NCI-H1930 (cell line): Measurements from ENCODE around the gene RXRA.

ENCODE experiments used
- DNase-seq, 2 experiments: peaks; one replicate each; lab custom pipeline; 2025; lab: John Stamatoyannopoulos, UW

The RXRA gene

DNA sequence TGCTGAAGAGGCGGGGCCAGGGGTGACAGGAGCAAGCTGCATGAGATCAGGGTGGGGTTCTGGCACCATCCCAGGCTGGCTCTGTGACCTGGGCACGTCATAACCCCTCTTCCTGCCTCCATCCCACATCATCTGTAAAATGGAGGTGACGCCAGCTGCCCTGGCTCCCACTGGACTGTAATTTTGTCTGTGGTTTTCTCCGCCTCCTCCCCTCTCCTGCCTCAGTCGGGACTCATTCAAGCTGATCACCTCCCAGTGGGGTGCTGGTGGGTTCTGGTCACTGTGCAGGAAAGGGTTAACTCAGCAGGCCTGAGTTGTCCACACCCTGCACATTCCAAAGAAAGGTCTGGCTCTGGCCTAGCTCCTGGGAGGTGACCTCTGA is 128.2 kb downstream of the RXRA start:
- DNase-seq, result no peak

DNA sequence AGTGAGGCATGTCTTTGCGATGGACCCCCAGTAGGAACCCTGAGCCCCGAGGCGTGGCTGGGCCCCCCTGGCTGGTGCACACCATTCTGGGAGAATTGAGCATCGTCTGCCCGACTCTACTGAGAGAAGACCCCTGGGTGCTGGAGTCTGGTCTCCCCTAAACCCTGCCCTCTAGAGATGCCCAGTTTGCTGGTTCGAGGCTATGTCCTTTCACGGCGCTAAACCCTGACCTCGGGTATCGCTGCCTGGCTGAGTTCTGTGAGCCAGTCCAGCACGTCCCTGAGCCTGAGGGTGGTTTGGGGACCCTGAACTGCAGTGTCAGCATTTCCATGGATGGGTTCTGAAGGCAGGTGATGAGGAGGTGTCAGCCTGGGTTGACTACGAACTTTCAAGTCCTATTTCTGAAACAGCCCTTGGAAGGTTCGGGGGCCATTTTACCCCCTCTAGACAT is 128.8 kb downstream of the RXRA start:
- DNase-seq, result no peak

DNA sequence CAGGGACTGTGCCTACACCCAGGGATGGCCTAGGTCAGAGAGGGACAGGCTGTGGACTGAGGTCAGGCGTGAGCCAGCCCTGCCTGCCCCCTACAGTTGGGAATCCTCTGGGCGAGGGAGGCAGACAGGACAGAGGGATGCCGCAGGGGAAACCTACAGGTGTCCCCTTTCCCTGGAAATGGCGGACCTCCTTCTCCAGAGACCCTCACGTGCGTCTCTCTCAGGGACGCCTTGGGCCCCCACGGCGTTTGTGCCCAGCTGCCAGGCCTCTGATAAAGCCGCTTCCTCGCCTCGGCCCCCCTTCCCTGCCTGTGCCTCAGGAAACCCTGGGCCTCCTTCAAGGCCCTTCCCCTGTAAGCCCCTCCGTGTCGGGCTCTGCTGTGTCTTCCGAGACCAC is 129.3 kb downstream of the RXRA start:
- no peak for DNase-seq

DNA sequence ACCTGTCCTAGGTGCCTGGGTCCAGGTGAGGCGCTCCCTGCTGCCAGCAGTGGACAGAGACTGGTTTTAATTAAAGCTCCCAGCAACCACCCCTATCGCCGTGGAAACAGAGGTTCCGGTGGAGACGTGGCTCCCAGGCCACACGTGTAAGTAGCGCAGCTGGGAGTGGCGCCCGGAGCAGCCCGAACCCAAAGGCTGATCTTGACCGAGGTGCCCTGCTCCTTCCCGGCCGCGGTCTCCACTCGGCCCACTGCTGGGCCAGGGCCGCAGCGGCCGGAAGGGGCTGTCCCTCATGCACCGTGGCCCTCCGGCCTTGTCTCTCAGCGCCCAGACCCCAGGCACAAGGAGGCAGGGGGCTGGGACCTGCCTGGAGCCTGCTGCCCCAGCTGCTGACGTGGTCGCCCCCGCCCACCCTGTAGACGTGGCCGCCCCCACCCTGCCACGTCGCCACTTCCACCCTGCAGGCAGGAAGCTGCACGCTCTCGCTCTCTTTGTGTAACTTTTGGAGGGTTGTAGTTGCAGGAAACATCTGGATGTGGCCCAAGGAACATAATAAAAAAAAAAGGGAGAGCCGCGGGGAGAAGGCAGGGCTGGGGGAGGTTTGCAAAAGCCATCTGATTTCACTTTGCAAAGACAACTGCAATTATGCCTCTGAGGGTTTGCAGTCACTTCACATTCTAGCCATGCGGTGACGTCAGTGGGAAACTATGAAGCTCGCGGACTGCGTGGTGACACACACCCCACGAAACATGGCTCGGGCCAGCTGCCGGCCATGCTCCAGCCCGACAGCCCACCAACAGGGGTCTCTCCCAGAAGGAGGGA is 129.9 kb downstream of the RXRA start:
- no peak for DNase-seq

GRCh38 chr9:134456756-134457305 is 130.6 kb downstream of the RXRA start:
- no peak for DNase-seq

DNA sequence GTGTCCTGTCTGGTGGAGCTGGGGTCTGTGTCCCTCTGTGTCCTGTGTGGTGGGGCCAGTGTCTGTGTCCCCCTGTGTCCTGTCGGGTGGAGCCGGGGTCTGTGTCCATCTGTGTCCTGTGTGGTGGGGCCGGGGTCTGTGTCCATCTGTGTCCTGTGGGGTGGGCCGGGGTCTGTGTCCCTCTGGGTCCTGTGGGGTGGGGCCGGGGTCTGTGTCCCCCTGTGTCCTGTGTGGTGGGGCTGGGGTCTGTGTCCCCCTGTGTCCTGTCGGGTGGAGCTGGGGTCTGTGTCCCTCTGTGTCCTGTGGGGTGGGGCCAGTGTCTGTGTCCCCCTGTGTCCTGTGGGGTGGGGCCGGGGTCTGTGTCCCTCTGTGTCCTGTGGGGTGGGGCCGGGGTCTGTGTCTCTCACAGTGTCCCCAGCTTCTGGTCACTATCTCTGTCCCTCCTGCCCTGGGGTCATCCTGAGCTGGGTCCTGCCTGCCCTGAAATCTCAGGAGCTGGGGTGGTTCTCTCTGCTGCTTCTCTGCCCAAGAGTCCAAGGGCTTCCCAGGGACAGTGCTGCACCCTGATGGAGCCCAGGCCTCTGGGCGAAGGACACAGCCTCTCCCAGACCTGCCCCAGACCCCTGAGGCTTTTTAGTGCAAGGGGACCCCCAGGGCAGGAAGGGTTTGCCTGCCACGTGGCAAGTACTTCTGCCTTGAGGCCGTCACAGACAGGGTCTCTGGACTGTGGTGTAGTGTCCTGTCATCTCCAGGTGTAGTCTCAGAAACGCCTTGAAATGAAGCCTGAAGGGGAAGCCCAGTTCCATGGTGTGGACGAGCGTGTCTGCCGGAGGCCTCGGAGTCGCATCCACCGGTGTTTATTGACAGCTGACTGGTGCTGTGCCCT is 131.3 kb downstream of the RXRA start:
- no peak for DNase-seq

DNA sequence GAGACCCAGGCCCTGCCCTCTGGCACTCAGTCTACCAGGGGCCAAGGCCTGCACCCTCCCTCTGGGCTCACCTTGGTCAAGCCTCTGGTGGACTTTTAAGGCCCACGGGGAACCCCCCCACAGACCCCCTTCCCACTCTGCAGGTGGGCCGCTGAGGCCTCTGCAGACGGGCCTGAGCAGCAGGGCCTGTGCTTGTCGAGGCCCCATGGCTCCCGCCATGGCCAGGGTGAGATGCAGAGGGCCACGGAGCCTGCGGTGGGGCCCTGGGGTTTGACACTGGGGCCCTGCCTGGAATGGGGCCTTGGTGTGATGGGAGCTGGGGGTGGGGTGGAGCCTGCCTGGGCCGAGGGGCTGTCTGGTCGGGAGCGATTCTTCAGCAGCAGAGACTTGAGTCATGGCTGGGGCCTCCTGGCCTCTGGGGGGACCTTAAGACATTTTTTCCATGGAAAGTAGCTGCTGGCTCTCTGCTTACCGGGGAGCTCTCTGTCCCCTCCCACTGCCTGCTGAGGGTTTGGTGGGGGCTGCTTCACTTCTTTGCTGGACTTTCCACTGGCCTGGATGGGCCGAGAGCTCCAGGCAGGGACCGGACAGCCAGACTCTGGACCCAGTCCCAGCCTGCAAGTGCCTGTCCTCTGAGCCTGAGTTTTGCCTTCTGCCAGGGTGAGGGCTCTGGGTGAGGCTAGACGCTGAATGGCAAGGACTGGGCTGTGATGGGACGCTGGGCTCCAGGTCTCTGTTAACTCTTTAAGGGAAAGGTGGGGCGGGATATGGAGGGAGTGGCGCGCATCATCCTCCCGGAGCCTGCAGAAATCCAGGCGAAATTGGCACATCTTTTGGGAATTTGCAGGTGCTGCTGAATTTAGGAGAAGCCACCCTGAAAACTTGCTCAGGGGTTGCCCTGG is 132.2 kb downstream of the RXRA start:
- DNase-seq, result no peak

DNA sequence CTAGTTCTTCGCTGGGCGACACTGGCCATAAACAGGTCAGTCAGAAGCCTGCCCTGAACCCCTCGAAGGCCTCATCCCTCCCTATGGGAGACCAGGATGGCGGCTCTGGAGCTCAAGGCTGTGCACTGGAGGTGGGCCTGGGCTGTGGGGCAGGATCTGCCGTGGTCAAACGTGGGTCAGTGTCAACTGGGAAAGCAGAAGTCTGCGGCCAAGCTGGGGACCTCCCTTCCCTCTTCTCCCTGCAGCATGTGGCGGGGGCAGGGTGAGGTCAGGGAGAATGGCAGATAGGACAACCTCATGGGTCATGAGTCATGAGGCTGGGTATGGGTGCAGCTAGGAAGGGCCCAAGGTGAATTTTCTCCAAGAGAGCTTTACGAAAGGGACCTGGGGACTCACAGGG is 132.9 kb downstream of the RXRA start:
- DNase-seq, result no peak

- no peak for DNase-seq
These were observed 133.3 kb downstream of the RXRA start for GRCh38 chr9:134459573-134459972.

DNA sequence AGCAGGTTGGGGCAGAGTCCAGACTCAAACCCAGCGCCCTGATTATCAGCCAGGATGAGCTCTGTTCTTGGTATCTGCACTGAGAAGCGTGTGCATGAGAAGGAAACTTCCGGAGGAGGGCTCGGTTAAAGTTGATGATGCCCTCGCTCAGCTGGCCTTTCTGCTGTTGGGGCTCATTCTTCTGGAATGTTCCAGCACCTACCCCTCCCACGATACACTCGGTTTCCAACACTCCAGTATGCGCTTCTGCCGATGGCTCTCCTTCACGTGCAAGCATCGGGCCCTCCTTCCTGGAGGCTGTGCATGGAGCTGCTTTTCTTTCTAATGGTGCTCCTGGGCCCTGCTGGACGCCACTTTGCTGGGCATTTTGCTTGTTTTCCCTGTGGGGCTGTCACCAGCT is 134.0 kb downstream of the RXRA start:
- no peak for DNase-seq

DNA sequence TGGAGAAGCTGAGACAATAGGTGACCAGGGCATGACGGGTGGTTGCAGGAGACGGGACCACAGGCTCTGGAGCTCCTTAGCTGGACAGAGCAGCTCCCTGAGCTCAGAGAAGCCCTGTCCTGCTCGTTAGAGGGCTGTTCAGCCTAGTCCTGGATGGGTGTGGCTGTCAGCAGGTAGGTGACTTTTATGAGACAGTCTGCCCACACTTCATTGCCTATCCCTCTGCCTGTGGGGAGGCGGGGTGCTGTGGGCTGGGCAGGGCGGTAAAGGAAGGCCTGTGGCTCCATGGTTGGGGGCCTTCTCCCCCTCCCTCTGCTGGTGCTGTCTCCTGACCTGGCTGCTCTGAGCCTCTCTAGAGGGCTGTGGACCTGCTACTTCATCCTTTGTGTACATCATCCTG is 134.6 kb downstream of the RXRA start:
- no peak for DNase-seq

DNA sequence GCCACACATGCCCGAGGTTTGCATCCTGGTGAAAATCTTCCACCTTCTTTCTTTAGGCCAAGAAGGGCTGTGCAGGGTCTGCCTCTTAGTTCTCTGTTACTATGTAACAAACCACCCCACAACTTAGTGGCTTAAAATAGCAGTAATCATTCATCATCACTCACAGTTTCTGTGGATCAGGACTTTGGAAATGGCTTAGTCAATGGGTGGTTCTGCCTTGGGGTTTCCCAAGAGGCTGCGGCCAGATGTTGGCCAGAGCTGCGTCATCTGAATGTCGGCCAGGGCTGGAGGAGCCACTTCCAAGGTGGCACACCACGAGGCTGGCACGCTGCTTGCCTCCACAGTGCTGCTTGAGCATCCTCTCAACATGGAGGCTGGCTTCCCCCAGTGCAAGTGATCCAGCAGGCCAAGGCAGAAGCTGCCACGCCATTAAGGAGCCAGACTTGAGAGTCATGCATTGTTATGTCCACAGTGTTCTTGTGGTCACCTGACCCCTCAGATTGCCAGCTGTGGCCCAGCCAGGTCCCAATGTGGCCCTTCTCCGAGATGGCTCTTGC is 135.2 kb downstream of the RXRA start:
- DNase-seq, result no peak

GRCh38 chr9:134462318-134462717 is 136.1 kb downstream of the RXRA start:
- no peak for DNase-seq

DNA sequence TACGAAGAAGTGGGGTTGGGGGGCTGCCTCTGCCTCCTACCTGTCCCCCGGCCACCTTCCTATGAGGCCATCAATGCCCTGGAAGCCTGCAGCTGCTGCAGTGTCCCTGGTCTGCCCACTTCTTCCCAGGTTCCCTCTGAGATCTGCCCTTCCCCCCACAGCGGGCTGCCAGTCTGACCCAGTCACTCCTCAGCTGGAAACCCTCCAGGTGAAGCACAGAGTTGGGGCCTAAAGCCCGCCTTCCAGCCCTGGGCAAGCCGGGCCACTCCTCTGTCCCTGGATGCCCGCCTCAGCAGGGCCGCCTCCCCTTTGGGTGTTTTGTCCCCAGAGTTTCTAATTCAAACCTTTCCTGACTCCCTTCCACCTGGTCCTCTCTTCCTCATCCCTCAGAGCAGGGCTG is 137.0 kb downstream of the RXRA start:
- DNase-seq, result no peak

DNA sequence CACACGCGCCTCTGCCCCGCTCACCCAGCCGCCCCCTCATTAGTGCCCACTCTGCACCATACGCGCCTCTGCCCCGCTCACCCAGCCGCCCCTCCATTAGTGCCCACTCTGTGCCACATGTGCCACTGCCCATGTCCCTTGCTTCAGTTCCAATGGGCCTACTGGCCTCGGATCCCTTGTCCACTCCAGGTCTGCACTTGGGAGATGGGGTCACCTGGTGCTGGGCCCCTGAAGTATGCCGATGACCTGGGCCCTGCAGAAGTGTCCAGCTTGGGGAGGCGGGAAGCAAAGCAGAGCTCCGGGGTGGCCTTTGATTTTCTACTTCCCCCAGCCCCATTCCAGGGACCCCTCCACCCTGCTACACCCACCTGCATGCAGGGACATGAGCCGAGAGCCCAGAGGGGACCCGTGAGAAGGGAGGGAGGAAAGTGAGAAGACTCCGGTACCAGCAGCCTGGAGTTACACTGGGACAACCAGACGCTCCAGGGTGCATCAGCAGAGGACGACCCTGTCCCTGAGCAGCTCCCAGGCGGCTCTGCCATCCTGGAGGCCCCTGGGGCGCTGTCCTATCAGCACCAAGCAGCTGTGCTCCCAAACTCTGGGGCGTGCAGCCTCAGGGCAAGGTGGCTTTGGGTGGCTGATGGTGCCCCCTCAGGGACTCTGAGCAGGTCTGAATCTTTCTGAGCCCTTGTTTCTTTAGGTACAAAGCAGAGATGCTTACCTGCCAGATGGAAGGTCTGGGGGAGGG is 140.8 kb downstream of the RXRA start:
- no peak for DNase-seq

- DNase-seq, result no peak
These were observed 142.1 kb downstream of the RXRA start for GRCh38 chr9:134468358-134468757.

DNA sequence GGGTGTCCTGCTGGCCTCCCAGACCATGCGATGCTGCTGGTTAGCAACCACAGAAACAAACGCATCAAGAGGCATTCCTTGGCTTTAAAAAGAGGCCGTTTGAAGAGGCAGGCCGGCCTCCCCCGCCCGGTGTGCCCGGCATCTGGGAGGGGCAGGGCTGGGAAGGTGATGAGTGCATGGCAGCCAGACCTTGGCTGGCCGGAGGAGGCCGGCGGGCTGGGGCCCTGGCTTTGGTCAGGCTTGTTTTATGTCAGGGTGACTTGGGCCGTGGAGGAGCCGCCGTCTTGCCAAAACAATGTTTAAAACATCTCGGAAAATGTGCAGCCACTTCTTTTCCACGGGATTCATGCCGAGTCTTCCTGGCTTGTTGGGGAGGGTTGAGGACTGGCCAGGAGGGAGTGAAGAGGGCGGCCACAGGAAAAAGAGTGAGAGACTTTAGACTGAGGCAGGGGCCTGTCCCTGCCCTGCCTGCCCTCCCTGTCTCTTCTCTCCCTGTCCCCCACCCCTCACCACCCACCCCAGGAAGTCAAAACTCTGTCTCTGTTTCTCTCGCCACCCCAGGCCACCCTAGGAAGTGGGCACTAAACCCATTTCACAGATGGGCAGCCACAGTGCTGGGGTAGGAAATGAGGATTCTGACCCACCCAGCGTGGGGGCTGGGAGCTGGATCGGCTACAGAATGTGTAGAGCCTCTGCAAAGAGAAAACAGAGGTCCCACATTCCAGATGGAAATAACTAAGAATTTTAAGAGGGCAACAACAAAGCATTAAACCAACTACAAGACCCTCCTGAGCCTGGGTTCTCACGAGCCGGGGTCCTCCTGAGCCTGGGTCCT is 143.0 kb downstream of the RXRA start:
- DNase-seq, result no peak

DNA sequence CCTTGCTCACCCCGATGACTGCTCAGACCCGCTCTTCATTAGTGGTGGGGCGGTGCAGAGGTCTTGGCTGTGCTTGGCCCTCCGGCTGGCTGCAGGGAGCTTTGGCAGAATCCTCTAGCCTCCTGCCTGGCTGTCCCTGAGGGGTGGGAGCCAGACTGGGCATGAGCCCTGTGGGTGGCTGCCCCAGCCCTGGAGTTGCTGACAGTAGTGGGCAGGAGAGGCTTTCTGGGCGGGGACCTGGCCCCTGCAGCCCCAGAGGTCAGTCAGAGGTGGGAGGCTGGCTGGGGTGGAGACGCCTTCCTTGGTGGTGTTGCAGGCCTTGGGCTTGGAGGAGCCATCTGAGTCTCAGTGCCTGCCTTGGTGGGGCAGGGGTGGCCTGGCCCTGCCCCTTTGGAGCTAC is 146.0 kb downstream of the RXRA start:
- DNase-seq, result no peak

GRCh38 chr9:134473141-134474054 is 147.1 kb downstream of the RXRA start:
- no peak for DNase-seq
